ENCODE results near the gene HMGB1.
"Not testable (repeated sequence)": the region's sequence is repeated elsewhere in the genome, so short reads cannot be mapped to it uniquely, and the experiment has no call there.

The HMGB1 gene

DNA sequence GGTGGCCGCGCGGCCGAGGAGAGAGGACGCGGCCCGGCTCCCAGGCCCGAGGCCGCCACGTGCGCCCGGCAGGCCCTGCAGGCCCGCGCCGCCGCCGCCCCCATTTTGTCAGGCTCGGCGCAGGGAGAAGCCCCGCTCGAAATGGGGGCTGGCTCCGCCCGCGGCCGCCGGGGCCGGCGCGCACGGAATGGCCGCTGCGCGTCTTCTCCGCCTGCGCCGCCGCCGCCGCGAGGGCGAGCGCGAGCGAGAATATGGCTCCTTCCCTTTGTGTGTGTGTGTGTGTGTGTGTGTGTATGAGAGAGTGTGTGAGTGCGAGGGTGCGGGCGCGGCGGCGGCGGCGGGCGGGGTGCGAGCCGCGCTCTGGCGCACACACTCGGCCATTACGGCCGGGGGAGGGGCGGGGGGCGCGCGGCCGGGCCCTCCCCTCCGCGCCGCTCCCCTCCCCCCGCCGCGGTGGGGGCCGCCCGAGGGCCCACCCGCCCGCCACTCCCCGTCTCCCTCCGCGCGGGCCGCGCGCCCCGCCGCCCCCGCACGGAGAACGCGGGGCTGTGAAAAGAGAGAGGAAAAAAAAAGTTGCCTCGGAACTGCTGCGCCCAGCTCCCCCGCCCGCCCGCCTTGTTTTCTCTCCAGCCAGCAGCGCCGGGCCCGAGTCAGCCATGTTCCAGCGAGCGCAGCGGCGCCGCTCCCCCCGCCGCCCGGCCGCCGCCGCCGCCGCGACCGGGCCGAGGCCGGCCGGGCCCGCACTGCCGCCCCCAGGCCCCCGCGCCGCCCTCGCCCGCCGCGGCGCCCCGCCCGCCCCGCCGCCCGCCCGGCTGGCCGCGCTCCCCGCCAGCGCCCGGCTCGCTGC, 1.0 kb downstream of the HMGB1 start:
- peak; percentile 30 to 58 for DNase-seq

GRCh38 chr13:30463787-30464495, 1.8 kb downstream of the HMGB1 start:
- peak in 1 of 2 experiments; percentile 36 for DNase-seq

GRCh38 chr13:30461279-30462066, 4.3 kb downstream of the HMGB1 start:
- not testable (repeated sequence) for DNase-seq

DNA sequence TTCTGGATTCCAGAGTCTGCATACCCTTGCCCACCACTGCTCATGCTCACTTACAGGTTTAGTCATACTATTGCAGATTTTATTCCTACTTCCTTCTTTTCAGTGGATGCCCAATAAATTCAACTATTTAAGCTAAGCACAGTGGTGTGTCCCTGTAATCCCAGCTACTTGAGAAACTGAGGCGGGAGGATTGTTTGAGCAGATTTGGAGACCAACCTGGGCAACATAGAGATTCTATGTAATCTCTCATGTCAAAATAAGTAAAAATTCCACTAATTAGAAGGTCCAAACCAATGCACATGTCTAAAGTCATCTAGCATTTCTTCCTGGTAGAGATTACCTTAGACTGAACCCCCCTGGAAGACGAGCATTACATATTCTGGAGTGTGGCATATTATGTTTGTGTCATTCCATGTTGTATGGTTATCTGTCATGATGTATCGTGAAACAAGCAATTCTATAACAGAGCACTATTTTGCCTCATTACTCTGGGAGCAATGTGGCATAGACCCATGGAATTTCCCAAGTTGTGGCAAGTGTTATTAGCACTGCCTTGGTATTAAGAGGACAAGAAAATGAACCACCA, 8.3 kb downstream of the HMGB1 start:
- DNase-seq: no peak

GRCh38 chr13:30456290-30456689, 9.4 kb downstream of the HMGB1 start:
- no peak for DNase-seq

DNA sequence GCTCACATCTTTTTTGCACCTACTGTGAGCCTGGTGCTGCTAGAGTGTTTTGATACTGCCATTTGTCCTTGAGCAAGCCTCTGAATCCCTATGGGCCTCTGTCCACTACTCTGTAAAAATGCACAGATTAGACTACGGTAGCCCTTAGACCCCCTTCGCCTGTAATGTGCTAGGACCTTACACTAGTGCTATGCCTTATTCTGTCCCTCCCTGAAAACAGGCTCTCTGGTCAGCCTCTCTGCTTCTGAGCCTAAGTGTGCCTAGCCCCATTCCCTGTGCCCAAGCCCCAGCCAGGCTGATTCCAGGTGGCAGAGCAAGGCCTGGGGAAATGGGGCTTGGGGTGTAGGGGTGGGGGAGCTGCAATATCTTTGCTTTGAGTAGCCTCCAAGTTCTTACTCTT, 10.7 kb downstream of the HMGB1 start:
- no peak for DNase-seq

DNA sequence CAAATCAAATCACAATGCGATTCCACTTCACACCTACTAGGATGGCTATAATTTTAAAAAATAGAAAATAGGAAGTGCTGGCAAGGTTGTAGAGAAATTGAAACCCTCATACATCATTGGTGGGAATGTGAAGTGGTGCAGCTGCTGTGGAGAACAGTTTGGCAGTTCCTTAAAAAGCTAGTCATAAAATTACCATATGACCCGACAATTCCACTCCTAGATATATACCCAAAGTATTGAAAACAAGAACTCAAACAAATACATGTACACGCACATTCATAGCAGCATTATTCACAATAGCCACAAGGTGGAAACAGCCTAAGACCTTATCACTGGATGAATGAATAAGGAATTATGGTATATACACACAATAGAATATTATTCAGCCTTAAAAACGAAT, 12.0 kb downstream of the HMGB1 start:
- no peak for DNase-seq

- DNase-seq: not testable (repeated sequence)
Observed at GRCh38 chr13:30451476-30451875, 14.3 kb downstream of the HMGB1 start.

- DNase-seq: no peak
Observed at GRCh38 chr13:30450066-30450465, 15.7 kb downstream of the HMGB1 start.

GRCh38 chr13:30448441-30448840, 17.3 kb downstream of the HMGB1 start:
- DNase-seq: no peak

- no peak for DNase-seq
Observed at GRCh38 chr13:30446126-30446500, 19.6 kb downstream of the HMGB1 start.

- no peak for DNase-seq
Observed at GRCh38 chr13:30443957-30444404, 21.8 kb downstream of the HMGB1 start.

DNA sequence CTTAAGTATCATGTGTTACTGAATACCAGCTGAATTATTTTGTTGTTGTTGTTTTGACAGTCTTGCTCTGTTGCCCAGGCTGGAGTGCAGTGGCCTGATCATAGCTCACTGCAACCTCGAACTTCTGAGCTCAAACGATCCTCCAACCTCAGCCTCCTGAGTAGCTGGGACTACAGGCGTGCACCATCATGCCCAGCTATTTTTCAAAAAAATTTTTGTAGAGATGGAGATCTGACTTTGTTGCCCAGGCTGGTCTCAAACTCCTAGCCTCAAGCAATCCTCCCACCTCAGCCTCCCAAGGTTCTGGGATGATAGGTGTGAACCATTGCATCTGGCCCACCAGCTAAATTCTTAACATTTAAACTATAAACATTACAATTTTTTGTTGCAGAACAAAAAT, 22.2 kb downstream of the HMGB1 start:
- DNase-seq: not testable (repeated sequence)

- DNase-seq: no peak
Observed at GRCh38 chr13:30442926-30443325, 22.8 kb downstream of the HMGB1 start.

DNA sequence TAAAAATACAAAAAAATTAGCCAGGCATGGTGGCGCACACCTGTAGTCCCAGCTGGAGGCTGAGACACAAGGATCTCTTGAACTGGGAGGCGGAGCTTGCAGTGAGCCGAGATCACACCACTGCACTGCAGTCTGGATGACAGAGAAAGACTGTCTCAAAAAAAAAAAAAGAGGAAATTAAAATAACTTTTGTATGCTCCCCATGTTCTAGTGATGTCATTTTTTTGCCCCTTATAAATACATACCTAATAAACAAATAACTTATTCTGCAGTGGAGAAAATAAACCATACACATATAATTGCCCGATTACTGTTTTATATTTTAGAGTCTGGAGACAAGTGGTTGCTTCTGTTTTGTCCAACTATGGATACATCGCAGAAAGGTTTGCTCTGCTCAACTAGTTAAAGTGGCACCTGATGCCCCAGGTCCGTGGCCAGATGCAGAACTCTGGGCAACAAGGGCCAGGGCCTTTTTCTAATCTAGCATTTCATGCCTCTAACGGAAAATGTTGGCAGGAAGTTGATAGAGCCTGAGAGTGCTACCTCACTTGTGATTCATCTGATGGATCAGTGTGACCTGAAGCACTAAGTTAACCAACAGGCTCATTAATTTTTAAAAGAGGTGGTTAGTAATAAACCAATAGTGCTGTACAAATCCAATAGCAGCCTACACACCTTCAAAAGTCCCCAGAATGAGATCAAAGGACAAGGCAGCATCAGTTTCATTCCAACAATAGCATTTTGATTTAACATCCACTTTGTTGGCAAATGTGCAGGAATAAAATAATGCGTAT, 24.6 kb downstream of the HMGB1 start:
- no peak for DNase-seq

DNA sequence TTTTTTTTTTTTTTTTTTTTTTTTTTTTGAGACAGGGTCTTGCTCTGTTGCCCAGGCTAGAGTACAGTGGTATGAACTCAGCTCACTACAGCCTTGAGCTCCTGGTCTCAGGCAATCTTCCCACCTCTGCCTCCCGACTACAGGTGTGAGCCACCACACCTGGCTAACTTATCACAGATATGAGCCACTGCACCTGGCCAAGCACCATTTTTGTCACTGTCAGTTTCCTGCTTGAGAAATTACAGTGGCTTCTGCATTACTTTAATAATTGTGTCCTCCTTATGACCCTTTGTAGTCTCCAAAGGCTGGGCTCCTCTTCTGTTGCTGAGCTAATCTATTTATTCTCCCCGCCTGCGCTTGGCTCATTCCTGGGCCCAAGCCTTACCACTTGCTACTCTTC, 27.4 kb downstream of the HMGB1 start:
- no peak for DNase-seq

GRCh38 chr13:30437177-30437576, 28.6 kb downstream of the HMGB1 start:
- DNase-seq: no peak

DNA sequence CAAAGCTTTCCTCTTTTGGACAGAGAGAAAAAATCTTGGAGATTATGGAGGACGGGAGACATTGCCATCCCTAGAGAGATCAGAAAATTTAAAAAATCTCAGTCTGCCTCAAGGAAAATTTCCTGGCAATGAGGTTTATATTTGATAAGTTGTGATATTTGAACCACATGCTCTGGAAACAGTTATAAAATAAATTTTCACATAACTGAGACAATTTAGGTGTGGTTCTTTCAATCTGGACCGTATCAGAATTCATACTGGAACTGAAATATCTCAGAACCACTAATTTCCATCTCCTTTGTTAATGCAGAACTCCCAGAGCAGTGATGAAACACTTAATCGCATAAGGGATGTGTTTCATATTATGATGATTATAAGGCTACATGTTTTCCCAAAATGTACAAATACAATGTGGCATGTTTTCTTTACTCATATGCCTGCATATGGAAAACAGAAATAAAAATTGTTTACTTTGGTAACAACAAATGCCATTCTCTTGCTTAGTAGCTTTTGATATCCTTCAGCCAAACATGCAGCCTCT, 29.8 kb downstream of the HMGB1 start:
- no peak for DNase-seq

GRCh38 chr13:30431269-30431940, 34.3 kb downstream of the HMGB1 start:
- no peak for DNase-seq

DNA sequence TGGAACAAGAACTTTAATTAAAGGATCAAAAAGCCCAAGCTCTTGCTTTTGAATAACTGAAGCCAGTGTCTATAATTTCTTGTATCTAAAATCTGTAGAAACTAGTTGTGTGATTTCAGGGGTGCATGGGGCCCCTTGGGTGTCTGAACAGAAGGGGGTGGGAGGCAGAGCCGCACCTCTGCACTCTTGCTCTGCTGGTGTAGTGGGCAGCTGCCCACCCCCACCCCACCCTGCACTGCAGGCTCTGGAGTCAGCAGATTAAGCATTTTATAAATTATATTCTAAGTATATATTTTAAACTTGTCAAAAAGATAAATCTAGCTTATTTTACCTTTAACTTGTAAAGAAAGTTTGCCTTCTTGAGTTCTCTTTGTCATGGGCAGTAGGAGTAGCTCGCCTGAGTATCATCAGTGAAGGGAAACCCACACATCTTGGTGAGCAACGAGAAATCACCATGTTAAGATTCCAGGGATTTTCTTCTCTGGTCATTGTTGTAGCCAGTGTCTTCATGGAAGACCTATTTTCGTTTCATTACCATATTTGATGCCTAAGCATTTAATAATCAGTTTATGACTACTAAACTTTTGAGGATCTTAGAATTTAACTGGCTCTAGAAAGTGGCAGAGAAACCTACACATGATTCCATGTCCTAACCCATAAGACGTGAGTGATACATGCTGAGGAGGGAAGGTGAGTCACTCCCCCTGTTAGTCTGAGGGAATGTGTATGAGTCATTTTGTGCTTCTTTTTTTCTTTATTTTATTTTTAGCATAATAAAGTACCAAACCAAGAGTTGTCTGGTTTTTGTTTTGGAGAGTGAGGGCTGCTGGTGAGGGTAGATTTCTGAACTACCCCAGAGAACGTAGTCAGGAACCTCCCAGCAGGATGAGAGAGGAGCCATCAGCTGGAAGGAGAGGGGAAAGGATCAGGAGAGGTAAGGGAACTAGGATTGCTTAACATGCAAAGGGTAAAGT, 35.7 kb downstream of the HMGB1 start:
- DNase-seq: no peak
